Anterior cingulate cortex (tissue), 58 donors: Measurements from ENCODE around the gene AGPS.
"Not testable (repeated sequence)": the region's sequence is repeated elsewhere in the genome, so short reads cannot be mapped to it uniquely, and the experiment has no call there.

Experiments used
- DNase-seq, 58 donors: peaks; one replicate each; lab custom pipeline; 2025; lab: John Stamatoyannopoulos, UW

Gene AGPS

GRCh38 chr2:177465400-177466138 is 73.0 kb downstream of the AGPS start:
- no peak for DNase-seq

GRCh38 chr2:177466337-177467195 is 74.0 kb downstream of the AGPS start:
- no peak for DNase-seq

GRCh38 chr2:177467646-177468045 is 75.1 kb downstream of the AGPS start:
- DNase-seq: no peak

GRCh38 chr2:177471990-177472389 is 79.4 kb downstream of the AGPS start:
- no peak for DNase-seq

- no peak for DNase-seq
These were observed 81.7 kb downstream of the AGPS start for GRCh38 chr2:177474301-177474700.

- DNase-seq: no peak
These were observed 82.4 kb downstream of the AGPS start for GRCh38 chr2:177474998-177475397.

- DNase-seq: no peak
These were observed 84.3 kb downstream of the AGPS start for GRCh38 chr2:177476897-177477296.

GRCh38 chr2:177478029-177478428 is 85.5 kb downstream of the AGPS start:
- no peak for DNase-seq

- no peak for DNase-seq
These were observed 86.3 kb downstream of the AGPS start for GRCh38 chr2:177478907-177479306.

GRCh38 chr2:177482195-177482594 is 89.6 kb downstream of the AGPS start:
- no peak for DNase-seq

GRCh38 chr2:177483531-177483930 is 91.0 kb downstream of the AGPS start:
- no peak for DNase-seq

GRCh38 chr2:177484180-177484795 is 91.7 kb downstream of the AGPS start:
- no peak for DNase-seq

GRCh38 chr2:177485657-177486056 is 93.1 kb downstream of the AGPS start:
- DNase-seq: not testable (repeated sequence)

- peak in 1 of 58 donors; percentile 1 for DNase-seq
These were observed 97.2 kb downstream of the AGPS start for GRCh38 chr2:177489719-177490301.

- DNase-seq: no peak
These were observed 103.4 kb downstream of the AGPS start for GRCh38 chr2:177495945-177496344.

- no peak for DNase-seq
These were observed 104.3 kb downstream of the AGPS start for GRCh38 chr2:177496921-177497320.

- no peak for DNase-seq
These were observed 108.6 kb downstream of the AGPS start for GRCh38 chr2:177501186-177501585.

- no peak for DNase-seq
These were observed 113.9 kb downstream of the AGPS start for GRCh38 chr2:177506505-177506904.

- DNase-seq: no peak
These were observed 114.4 kb downstream of the AGPS start for GRCh38 chr2:177506998-177507397.

GRCh38 chr2:177516824-177517544 is 124.4 kb downstream of the AGPS start:
- DNase-seq: no peak
